NCI-H82 (cell line): ENCODE data around the gene ELF1.
"Not testable (repeated sequence)": the region's sequence is repeated elsewhere in the genome, so short reads cannot be mapped to it uniquely, and the experiment has no call there.

ENCODE experiments used
- DNase-seq: peaks from one replicate; lab custom pipeline; 2025; lab: John Stamatoyannopoulos, UW

Gene ELF1

DNA sequence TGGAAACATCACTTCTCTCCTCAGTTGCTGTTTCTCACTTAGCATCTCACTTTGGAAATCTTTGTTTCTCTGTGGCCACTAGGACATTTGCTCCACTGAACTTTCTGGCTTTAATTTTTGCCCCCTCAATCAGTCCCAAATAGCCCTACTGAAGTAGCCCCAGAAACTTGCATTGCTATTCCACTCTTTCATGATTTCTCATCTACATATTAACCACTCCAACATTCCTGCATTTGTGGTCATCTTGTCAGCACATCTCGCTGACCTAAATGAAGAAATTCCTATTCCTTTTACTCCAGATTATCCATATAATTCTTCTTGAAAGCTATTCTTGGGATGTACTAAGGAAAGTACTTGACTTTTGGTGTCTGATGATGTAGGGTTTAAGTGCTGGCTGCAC lies 134.9 kb downstream of the ELF1 start:
- not testable (repeated sequence) for DNase-seq
